Skeletal muscle tissue (tissue), 4 donors: ENCODE data around the gene LZTFL1. TPM values are rescaled to one million over a fixed set of nuclear protein-coding genes. Genes with fewer than 3 reads are reported as not detected.

Experiments
- H3K27ac ChIP-seq: one replicate; pipeline ENCODE4 v1.7.0; 2013; ENCODE audit warnings: mild to moderate bottlenecking, low read depth, low read length, inconsistent platforms
- H3K27me3 ChIP-seq, 3 donors: one replicate each; pipeline ENCODE4 v1.7.0; 2013; ENCODE audit warnings: low read length in 3 of 3; ENCODE audit not compliant: control insufficient read depth in 3 of 3, insufficient read depth in 3 of 3
- H3K36me3 ChIP-seq, 3 donors: one replicate each; pipeline ENCODE4 v1.7.0; 2013; ENCODE audit warnings: low read length in 3 of 3; ENCODE audit not compliant: control insufficient read depth in 3 of 3, insufficient read depth in 3 of 3
- H3K4me1 ChIP-seq, 3 donors: one replicate each; pipeline ENCODE4 v1.7.0; 2013; ENCODE audit warnings: low read length in 3 of 3, mild to moderate bottlenecking in 3 of 3; ENCODE audit not compliant: control insufficient read depth in 3 of 3, insufficient read depth in 3 of 3
- H3K4me3 ChIP-seq, 3 donors: one replicate each; pipeline ENCODE4 v1.7.0; 2013; ENCODE audit warnings: low read length in 3 of 3
- H3K9ac ChIP-seq, 3 donors: one replicate each; pipeline ENCODE4 v1.7.0; 2013; ENCODE audit warnings: low read length in 3 of 3, mild to moderate bottlenecking in 3 of 3, moderate library complexity in 2 of 3, low read depth in 1 of 3
- H3K9me3 ChIP-seq, 3 donors: one replicate each; pipeline ENCODE4 v1.7.0; 2013; ENCODE audit warnings: low read length in 3 of 3; ENCODE audit not compliant: control insufficient read depth in 3 of 3
- total RNA-seq: library from RNA; depleted of rRNA; stranded (reverse); fragments of >200 nt; gene quantifications from one replicate; pipeline ENCODE4 v1.2.3, GENCODE V29; 2014
- donor health status: Osteomylitis.

The LZTFL1 gene
- total RNA-seq, 1 donor from 2014 or later: 6.8 TPM

DNA sequence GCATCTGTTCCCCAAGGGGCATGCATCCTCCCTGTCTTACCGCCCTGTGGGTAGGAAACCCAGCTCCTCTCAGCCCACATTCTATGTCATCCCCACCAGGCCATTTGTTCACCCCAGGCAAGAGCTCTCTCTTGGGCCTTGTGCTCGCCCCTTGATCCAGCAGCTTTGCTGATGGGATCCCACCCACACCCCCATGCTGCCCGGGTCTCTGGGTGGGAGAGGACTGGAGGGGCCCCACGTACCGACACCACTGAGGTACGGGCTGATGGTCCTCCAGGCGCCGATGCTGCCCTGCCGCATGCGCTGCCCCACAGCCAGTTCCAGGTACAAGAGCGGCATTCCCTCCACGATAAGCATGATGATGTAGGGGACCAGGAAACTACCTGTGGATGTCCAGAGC, 60.1 kb downstream of the LZTFL1 start:
- Histone ChIP-seq H3K4me3 (no peak overlapping the region), H3K27me3 (no peaks in the 10 kb centered on the region), H3K9ac (no peak overlapping the region), H3K36me3 (no peaks in the 10 kb centered on the region), H3K27ac (no peak overlapping the region), H3K9me3 (no peaks in the 10 kb centered on the region), H3K4me1 (peaks cover 0 to 12% (median 7%) of the 10 kb centered on the region in 3 donors)

DNA sequence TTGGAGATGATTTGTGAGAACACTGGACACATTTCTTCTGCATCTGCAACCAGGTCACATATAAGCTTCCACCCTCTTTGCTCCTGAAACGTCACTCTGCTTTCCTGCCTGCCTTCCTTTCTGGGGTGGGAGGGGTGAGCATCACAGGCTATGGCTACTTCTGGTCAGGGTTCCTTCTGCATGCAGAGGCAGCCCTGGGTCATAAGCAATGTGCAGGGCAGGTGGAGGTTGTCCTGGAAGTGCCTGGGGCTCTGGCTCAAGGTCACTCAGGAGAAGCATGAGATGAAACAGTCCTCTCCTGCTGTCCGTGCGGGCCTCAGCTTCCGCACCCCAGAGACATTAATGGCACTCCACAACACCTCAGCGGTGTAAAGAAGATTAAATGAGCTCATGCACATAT, 60.6 kb downstream of the LZTFL1 start:
- no peaks in the 10 kb centered on the region for H3K36me3 ChIP-seq
- no peak overlapping the region for H3K4me3 ChIP-seq
- no peaks in the 10 kb centered on the region for H3K9me3 ChIP-seq
- H3K9ac ChIP-seq: no peak overlapping the region
- no peaks in the 10 kb centered on the region for H3K27me3 ChIP-seq
- H3K27ac ChIP-seq: no peak overlapping the region
- H3K4me1 ChIP-seq: peaks cover 0 to 12% (median 7%) of the 10 kb centered on the region in 3 donors

DNA sequence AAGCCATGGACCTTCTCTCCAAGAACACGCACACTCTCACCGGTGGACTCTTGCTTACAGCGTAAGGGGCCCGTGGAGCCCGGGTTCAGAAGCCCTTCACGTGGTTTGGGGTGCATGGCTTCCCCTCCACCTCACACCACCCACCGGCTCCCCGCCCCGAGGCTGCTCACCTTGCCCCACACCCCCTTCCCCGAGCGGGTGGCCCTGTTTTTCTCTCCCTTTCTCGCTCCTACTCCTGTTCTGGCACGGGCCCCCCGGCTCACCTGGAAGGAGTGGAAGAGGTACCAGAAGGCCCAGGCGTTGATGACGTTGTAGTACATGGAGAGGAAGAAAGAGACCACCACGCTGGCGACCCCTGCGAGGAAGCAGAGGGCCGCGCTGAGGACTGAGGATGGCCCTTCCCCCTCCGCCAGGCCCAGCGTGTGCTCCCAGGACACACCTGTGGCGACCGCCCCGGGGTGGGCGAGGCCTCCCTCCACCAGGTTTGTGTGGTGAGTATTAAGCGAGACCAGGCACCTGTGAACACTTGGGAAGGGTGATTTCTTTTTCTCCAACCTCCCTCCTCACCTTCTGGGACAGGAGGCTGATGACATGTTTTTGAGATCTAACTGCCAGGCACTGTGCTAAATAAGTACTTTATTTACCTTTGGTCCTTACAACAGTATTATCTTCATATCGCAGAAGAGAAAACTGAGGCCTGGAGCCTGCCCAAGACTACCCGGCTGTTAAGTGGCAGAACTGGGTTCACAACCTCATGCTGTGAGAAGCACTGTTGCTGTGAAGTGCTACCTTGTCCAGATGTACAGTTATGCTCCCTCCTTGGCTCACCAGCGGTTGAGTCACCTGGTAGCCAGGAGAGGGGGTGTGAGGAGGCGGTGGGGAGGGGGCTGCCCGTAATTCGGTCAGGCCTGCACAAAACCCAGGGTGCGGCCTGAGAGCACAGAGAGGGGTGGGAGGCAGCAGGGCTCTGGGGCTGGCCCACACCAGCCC, 61.9 kb downstream of the LZTFL1 start:
- H3K36me3 ChIP-seq: no peaks in the 10 kb centered on the region
- no peak overlapping the region for H3K4me3 ChIP-seq

DNA sequence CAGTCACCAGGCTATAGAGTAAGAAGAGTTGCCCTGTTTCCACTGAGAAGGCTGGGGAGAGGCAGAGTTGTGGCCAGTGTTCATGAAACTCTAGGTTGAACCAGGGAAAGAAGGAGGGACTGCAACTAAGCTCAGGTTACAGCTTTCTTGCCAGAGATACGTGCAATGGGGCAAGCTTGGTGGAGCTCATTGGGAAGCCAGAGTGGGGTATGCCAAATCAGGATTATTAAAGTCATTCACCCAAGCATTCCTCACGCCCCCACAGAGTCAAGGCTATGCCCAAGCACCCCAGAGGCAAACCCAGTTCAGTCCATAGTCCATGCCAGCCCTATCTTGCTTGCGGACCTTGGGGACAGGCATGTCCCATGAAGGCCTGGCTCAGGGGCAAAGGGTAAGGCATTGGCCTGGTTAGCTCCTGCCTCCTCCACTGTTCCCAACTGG, 63.1 kb downstream of the LZTFL1 start:
- peaks cover 0 to 12% (median 7%) of the 10 kb centered on the region in 3 donors for H3K4me1 ChIP-seq
- no peak overlapping the region for H3K9ac ChIP-seq
- H3K36me3 ChIP-seq: no peaks in the 10 kb centered on the region
- no peak overlapping the region for H3K4me3 ChIP-seq
- no peak overlapping the region for H3K27ac ChIP-seq
- no peaks in the 10 kb centered on the region for H3K9me3 ChIP-seq
- H3K27me3 ChIP-seq: no peaks in the 10 kb centered on the region

More for the DNA sequence above, 61.9 kb downstream of the LZTFL1 start:
- no peaks in the 10 kb centered on the region for H3K27me3 ChIP-seq
- H3K9me3 ChIP-seq: no peaks in the 10 kb centered on the region
- H3K9ac ChIP-seq: no peak overlapping the region
- H3K4me1 ChIP-seq: peaks cover 0 to 12% (median 7%) of the 10 kb centered on the region in 3 donors
- no peak overlapping the region for H3K27ac ChIP-seq

DNA sequence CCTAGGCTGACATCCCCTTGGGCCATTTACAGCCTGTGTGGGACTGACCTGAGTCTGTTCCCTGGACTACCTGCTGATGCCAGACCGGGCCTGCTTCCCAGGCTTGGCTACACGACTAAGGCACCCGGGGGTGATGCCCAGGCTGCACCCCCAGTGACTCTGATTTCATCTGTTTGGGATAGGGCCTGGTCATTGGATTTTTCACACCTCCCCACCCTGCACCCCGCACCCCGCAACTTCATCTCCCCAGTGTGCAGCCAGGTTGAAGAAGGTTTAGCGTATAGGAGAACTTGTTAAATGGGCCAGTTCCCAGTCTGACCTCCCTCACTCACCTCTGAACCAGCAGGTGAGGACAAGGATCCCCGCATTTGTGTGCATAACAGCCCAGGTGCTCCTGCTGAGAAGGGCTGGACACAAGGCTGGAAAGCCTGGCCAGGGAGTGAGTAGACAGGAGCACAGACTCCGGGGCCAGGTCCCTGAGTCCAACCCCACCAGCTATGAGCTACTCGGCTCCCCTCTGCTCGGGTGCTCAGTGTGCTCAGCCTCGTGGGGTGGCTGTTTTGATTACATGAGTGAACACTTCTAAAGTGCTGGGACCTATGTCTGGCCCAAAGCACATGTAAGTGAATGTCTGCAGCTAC, 64.1 kb downstream of the LZTFL1 start:
- Histone ChIP-seq H3K27me3 (no peaks in the 10 kb centered on the region), H3K9ac (no peak overlapping the region), H3K27ac (no peak overlapping the region), H3K9me3 (no peaks in the 10 kb centered on the region), H3K4me3 (no peak overlapping the region), H3K4me1 (peaks cover 0 to 12% (median 7%) of the 10 kb centered on the region in 3 donors), H3K36me3 (no peaks in the 10 kb centered on the region)

DNA sequence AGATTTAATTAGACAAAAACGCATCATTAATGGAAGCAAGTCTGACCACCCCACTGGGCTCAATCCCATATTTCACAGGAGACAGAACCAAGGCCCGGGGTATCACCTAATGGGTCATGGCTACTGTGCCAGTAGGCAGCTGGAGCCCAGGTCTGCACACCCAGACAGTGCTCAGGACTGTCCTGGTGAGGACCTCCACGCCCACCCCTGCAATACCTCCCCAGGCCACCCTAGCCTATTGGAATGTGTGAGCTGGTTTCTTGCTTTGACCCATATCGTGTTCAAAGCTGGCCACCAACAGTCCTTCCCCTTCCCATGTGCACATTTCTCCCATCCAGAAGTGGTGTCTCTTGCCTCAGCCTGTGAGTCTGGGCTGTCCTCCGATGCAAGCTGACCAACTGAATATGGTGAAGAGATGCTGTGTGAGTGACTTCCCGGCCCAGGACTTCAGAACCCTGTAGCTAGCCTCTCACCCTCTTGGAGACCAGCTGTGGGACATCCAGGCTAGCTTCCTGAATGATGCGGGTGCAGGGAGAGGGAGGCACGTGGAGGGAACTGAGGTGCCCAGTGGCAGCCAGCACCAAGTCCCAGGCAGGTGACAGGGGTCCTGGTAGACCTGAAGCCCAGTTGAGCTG, 64.7 kb downstream of the LZTFL1 start:
- Histone ChIP-seq H3K27me3 (no peaks in the 10 kb centered on the region), H3K9me3 (no peaks in the 10 kb centered on the region), H3K4me1 (peaks cover 0 to 12% (median 7%) of the 10 kb centered on the region in 3 donors), H3K4me3 (no peak overlapping the region), H3K36me3 (no peaks in the 10 kb centered on the region), H3K27ac (no peak overlapping the region), H3K9ac (no peak overlapping the region)

DNA sequence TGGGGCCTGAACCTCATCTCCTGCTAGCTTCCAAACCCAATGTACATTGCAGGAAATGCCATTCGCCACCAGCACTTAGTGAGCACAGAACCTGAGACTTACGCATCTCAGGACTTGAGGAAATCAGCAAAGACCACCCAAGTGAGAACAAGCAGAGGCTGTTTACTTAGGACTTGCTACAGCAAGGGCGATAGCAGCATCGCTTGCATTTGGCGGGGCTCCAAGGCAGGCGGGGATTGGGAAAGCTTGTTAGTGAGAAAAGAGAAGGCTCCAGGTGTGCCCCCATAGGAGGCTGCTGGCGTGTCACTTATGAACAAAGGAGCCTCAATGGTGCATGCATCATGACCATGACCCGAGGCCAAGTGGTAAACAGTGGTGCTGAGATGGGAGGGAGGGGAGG, 65.3 kb downstream of the LZTFL1 start:
- Histone ChIP-seq H3K4me1 (peaks cover 0 to 12% (median 7%) of the 10 kb centered on the region in 3 donors), H3K9ac (no peak overlapping the region), H3K4me3 (no peak overlapping the region), H3K9me3 (no peaks in the 10 kb centered on the region), H3K27ac (no peak overlapping the region), H3K36me3 (no peaks in the 10 kb centered on the region), H3K27me3 (peaks cover 0 to 3% (median 0%) of the 10 kb centered on the region in 3 donors)

DNA sequence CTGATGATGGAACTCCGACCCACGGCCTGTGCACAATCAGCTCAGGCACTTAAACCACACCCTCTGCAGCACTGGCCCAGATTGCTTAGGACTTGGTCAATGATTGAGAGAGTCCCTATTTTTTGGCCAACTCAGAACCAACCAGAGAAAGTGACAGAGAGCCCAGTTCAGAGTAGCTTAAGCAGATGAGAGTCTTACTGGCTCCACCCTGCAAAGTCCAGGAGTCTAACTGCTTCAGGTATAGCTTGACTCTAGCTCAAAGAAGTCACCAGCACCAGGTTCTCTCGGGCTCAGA, 65.7 kb downstream of the LZTFL1 start:
- H3K36me3 ChIP-seq: no peaks in the 10 kb centered on the region
- no peaks in the 10 kb centered on the region for H3K9me3 ChIP-seq
- H3K4me3 ChIP-seq: no peak overlapping the region
- peaks cover 0 to 12% (median 7%) of the 10 kb centered on the region in 3 donors for H3K4me1 ChIP-seq
- no peak overlapping the region for H3K9ac ChIP-seq
- H3K27ac ChIP-seq: no peak overlapping the region
- peaks cover 0 to 3% (median 0%) of the 10 kb centered on the region in 3 donors for H3K27me3 ChIP-seq

DNA sequence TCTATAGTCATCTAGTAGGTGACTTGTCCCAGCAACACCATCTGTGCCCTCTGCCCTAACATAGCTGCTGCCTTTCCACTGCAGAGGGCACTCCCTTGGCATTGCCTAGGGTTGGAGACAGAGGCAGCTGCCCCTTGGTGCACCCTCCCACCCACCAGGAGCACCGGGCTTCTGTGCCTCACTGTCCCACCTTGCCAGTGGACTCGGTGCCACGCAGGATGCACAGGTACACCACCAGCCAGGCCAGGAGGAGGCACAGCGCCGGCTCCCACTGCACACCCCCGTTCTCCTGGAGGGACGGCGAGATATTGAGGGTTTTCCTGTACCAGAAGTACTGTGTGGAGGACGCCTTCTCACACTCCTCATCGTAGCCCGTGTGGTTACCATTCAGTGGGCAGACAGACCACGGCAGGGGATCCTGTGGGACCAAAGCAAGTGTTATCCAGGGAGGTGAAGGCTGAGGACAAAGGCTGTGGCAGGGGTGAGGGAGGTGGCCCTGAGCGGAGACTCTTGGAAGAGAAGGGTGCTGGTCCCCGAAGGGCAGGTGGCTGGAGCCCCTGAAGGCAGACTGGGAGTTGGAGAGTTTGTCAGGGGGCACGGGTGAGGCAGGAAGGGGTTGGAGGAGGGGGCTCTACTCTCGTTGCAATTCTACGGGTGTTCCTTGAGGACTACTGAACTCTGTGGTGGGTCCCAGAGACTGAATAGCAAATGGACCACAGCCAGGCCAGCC, 66.2 kb downstream of the LZTFL1 start:
- Histone ChIP-seq H3K9ac (no peak overlapping the region), H3K4me1 (peaks cover 0 to 12% (median 7%) of the 10 kb centered on the region in 3 donors), H3K27ac (no peak overlapping the region), H3K9me3 (no peaks in the 10 kb centered on the region), H3K27me3 (peaks cover 0 to 5% (median 0%) of the 10 kb centered on the region in 3 donors), H3K4me3 (no peak overlapping the region), H3K36me3 (no peaks in the 10 kb centered on the region)
